ENCODE measurements around the gene GTF3C5. TPM values are rescaled to one million over a fixed set of nuclear protein-coding genes. Genes with fewer than 3 reads are reported as not detected.

Gene GTF3C5
- total and polyA plus RNA-seq, 8 donors = 17.4 to 68.5 (median 25.1) TPM

DNA sequence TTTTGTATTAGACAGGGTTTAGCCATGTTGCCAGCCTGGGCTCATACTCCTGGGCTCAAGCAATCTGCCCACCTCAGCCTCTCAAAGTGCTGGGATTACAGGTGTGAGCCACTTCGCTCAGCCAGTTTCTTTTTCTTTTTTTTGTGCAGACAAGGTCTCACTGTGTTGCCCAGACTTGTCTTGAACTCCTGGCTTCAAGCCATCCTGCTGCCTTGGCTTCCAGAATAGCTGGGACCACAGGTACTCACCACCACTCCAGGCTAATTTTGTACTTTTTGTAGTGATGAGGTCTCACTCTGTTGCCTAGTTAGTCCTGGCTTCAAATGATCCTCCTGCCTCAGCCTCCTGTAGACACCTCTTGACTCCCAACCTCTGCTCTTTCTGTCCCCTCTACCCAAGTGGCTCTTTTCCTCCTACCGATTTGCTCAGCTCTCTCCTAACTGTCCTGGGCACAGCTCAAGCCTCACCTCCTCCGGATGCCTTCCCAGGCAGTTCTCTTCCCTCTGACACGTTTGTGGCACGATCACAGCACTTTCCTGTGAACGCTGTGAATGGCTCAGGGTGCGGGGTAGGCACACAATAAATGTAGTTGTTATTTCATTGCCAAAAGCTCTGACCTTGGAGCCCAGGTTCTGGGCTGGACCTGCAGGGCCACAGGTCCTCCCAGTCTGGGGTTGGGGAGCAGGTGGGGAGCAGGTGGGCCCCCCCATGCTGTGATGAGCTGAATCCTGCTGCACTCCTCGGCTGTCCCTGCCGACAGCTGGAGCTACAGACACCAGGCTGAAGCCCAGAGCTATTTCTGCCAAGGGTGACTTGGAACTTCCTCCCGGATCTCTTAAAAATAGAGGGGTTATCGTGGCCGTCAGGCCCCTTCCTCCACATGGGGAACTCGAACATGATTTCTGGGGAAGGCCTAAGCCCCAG is 28.4 kb upstream of the GTF3C5 start:
- H3K27ac ChIP-seq = no peak overlapping the region
- peak in 1 of 6 donors; percentile 37 for DNase-seq
- no peak for ATAC-seq
- H3K36me3 ChIP-seq = no peaks in the 10 kb centered on the region
- WGBS, 2 donors = 67 to 79% methylated on average over 13 of the region's 13 CpGs
- no peaks in the 10 kb centered on the region for H3K4me1 ChIP-seq
- intact Hi-C loops (cut with DNase I) = no loop called here
- no peaks in the 10 kb centered on the region for H3K27me3 ChIP-seq
- no peak for FAIRE-seq
- H3K4me3 ChIP-seq = no peak overlapping the region
- no peaks in the 10 kb centered on the region for H3K9me3 ChIP-seq
- TF ChIP-seq, protein P1, sequence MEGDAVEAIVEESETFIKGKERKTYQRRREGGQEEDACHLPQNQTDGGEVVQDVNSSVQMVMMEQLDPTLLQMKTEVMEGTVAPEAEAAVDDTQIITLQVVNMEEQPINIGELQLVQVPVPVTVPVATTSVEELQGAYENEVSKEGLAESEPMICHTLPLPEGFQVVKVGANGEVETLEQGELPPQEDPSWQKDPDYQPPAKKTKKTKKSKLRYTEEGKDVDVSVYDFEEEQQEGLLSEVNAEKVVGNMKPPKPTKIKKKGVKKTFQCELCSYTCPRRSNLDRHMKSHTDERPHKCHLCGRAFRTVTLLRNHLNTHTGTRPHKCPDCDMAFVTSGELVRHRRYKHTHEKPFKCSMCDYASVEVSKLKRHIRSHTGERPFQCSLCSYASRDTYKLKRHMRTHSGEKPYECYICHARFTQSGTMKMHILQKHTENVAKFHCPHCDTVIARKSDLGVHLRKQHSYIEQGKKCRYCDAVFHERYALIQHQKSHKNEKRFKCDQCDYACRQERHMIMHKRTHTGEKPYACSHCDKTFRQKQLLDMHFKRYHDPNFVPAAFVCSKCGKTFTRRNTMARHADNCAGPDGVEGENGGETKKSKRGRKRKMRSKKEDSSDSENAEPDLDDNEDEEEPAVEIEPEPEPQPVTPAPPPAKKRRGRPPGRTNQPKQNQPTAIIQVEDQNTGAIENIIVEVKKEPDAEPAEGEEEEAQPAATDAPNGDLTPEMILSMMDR (IDR thresholded peaks at IDR 0.05) = no peak

DNA sequence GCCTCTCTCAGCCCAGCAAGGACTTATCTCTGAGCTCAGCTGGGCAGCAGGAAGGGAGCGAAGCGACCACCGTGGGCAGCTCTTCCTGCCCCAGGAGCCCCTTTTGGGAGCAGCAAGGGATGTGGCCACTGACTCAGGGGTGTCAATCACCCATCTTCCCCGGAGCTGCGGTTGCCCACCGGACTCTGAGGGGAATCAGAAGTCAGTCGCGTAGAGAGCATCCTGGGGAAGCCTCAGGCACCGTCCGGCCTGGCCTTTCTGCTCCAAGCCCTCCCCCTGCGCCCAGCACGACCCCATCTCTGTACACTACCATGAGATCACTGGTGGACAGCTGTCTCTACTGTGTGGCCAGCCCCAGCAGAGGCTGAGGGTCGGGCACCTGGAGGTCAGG is 27.7 kb upstream of the GTF3C5 start:
- no peaks in the 10 kb centered on the region for H3K9me3 ChIP-seq
- no peaks in the 10 kb centered on the region for H3K4me1 ChIP-seq
- TF ChIP-seq, protein P1 (IDR thresholded peaks at IDR 0.05) = no peak
- no peaks in the 10 kb centered on the region for H3K36me3 ChIP-seq
- no peak for FAIRE-seq
- WGBS, 2 donors = 60 to 73% methylated on average over 13 of the region's 13 CpGs
- no peaks in the 10 kb centered on the region for H3K27me3 ChIP-seq
- H3K27ac ChIP-seq = no peak overlapping the region
- ATAC-seq = no peak
- intact Hi-C loops (cut with DNase I) = no loop called here
- no peak for DNase-seq
- no peak overlapping the region for H3K4me3 ChIP-seq

DNA sequence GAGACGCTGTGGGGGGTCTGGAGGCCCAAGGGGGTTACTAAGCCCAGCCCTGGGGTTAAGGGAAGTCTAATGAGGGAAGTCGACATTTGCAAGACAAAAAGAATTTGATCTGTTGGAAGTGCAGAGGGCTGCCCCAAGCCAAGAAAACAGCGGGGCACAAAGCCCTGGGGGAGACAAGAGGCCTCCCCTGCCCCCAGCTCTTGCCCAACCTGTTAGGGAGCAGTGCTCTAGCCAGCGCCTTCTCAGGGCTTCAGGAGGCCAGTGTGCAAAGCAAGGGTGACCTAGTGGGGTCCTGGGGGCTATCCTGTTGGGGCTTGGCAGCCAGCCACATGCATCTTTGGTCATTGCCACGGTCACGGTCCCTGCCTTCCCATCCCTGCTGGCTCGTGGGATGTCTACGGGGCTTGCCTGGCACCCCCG is 27.1 kb upstream of the GTF3C5 start:
- TF ChIP-seq, protein P1 (IDR thresholded peaks at IDR 0.05) = no peak
- 69 to 73% methylated on average over 6 to 9 of the region's 9 CpGs for WGBS, 2 donors
- no peaks in the 10 kb centered on the region for H3K9me3 ChIP-seq
- no peaks in the 10 kb centered on the region for H3K27me3 ChIP-seq
- intact Hi-C loops (cut with DNase I) = no loop called here
- no peak overlapping the region for H3K27ac ChIP-seq
- ATAC-seq (no peak), FAIRE-seq (no peak), DNase-seq (peak in 1 of 6 donors; percentile 47)
- H3K4me1 ChIP-seq = no peaks in the 10 kb centered on the region
- H3K4me3 ChIP-seq = no peak overlapping the region
- no peaks in the 10 kb centered on the region for H3K36me3 ChIP-seq

DNA sequence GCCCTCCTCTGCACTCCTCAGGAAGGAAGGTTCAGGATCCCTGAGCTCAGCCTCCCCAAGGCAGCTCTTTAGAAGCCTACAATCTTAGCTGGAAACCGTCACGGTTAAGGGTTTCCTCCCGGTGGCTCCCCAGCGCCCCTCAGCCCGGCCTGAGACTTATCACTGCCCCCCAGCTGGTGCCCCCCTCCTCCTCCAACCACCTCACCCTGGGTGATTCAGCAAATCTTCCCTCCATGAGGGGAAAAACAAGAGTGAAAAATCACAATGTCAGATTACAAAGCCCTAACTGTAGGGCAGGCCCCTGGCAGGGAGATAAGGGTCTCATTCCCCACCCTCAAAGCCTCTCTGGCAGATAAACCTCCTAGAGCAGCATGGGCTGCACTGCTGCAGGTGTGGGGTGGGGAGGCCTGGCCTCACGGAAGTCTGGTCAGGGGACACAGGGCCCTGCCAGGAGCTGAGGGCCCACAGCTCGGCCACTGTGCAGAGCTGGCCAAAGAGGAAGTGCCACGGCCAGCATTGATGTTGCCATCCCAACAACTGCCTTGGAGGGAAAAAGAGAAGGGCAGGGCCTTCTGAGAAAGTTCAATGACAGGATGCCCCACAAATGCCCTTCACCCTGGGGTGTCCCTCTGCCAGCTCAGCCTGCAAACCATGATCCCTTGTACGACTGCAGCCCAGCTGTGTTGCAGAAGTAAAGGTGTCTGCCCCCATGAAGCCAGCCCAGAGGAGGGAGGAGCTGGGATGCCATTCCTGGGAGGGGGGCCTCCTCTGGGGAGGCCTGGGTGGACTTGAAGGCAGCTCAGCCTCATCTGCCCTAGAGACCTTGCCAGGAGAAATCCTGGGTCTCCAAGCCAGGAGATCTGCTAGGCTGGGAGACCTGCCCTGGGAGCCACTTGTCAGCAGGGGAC is 26.5 kb upstream of the GTF3C5 start:
- intact Hi-C loops (cut with DNase I) = no loop called here
- H3K4me1 ChIP-seq = no peaks in the 10 kb centered on the region
- no peak overlapping the region for H3K4me3 ChIP-seq
- H3K27ac ChIP-seq = no peak overlapping the region
- DNase-seq = peak in 1 of 6 donors; percentile 24
- no peak for FAIRE-seq
- TF ChIP-seq, protein P1 (IDR thresholded peaks at IDR 0.05) = no peak
- no peak for ATAC-seq
- 72 to 73% methylated on average over 9 of the region's 9 CpGs for WGBS, 2 donors
- H3K27me3 ChIP-seq = no peaks in the 10 kb centered on the region
- H3K36me3 ChIP-seq = no peaks in the 10 kb centered on the region
- no peaks in the 10 kb centered on the region for H3K9me3 ChIP-seq

Measured in pancreas (tissue), 10 donors.